IMR-90 (cell line): ENCODE results near the gene KCNK18. TPM values are rescaled to one million over a fixed set of nuclear protein-coding genes. Genes with fewer than 3 reads are reported as not detected.
"Not testable (repeated sequence)": the region's sequence is repeated elsewhere in the genome, so short reads cannot be mapped to it uniquely, and the experiment has no call there.

Source experiments
- ATAC-seq: fragments of 200-7000 bp; cut with Tn5 transposase; 2 replicates; pipeline ENCODE4 v1.9.1; 2020; ENCODE audit warnings: low read depth, mild to moderate bottlenecking, moderate library complexity
- BruUV-seq: library from RNA; stranded (reverse); fragments of 400-500 nt; replicated peaks from 2 replicates; lab custom pipeline; 2021; lab: Mats Ljungman, UMichigan
- CTCF ChIA-PET: fragments of 300-600 bp; formaldehyde crosslinking; extraction: SDS; loops from one replicate; lab custom pipeline; 2021; ENCODE audit warnings: antibody characterized with exemption; lab: Yijun Ruan, JAX
- POLR2A ChIA-PET: fragments of 300-600 bp; sonication (Branson Sonifier 250); formaldehyde crosslinking; loops from one replicate; lab custom pipeline; 2022; ENCODE audit warnings: antibody characterized with exemption; ENCODE audit not compliant: unreplicated experiment; lab: Charles Lee
- DNase-seq: peaks from one replicate; pipeline ENCODE4 v3.0.0; 2013
- H2AFZ ChIP-seq: replicated peaks from 2 replicates; pipeline ENCODE3; 2013; ENCODE audit warnings: low read length, mild to moderate bottlenecking; ENCODE audit not compliant: poor library complexity
- H2AK5ac ChIP-seq: 2 replicates; pipeline ENCODE4 v1.6.1; 2013; ENCODE audit warnings: low read depth, low read length, inconsistent platforms
- H2AK9ac ChIP-seq: replicated peaks from 2 replicates; pipeline ENCODE3; 2013; ENCODE audit warnings: mild to moderate bottlenecking, low read depth, low read length, moderate library complexity; ENCODE audit not compliant: poor library complexity
- H2BK120ac ChIP-seq: 2 replicates; pipeline ENCODE4 v1.6.1; 2013; ENCODE audit warnings: low read depth, low read length, inconsistent platforms
- H2BK15ac ChIP-seq: 3 replicates; pipeline ENCODE4 v1.6.1; 2013; ENCODE audit warnings: low read depth, low read length, inconsistent platforms
- H2BK20ac ChIP-seq: 2 replicates; pipeline ENCODE4 v1.6.1; 2013; ENCODE audit warnings: low read depth, mild to moderate bottlenecking, inconsistent platforms, low read length, moderate library complexity
- H2BK5ac ChIP-seq: 2 replicates; pipeline ENCODE4 v1.6.1; 2013; ENCODE audit warnings: mild to moderate bottlenecking, low read depth, low read length, inconsistent platforms; ENCODE audit not compliant: poor library complexity, severe bottlenecking
- H3K14ac ChIP-seq: replicated peaks from 2 replicates; pipeline ENCODE4 v1.6.1; 2013; ENCODE audit warnings: low read depth, low read length, inconsistent platforms
- H3K18ac ChIP-seq: 2 replicates; pipeline ENCODE4 v1.6.1; 2013; ENCODE audit warnings: low read depth, low read length, control low read depth
- H3K23ac ChIP-seq: 2 replicates; pipeline ENCODE4 v1.6.1; 2013; ENCODE audit warnings: low read depth, low read length, inconsistent platforms
- H3K27ac ChIP-seq: 2 replicates; pipeline ENCODE4 v1.5.1; 2013; ENCODE audit warnings: mild to moderate bottlenecking, control low read depth, low read length; ENCODE audit not compliant: insufficient read depth
- H3K27me3 ChIP-seq: 2 replicates; pipeline ENCODE4 v1.6.1; 2013; ENCODE audit warnings: low read length; ENCODE audit not compliant: control insufficient read depth, insufficient read depth
- H3K36me3 ChIP-seq: 2 replicates; pipeline ENCODE4 v1.6.1; 2013; ENCODE audit warnings: low read length, mixed read lengths; ENCODE audit not compliant: control insufficient read depth, insufficient read depth
- H3K4ac ChIP-seq: 2 replicates; pipeline ENCODE4 v1.6.1; 2013; ENCODE audit warnings: low read depth, low read length, inconsistent platforms
- H3K4me1 ChIP-seq: 2 replicates; pipeline ENCODE4 v1.6.1; 2013; ENCODE audit warnings: low read length, mixed read lengths; ENCODE audit not compliant: control insufficient read depth, insufficient read depth
- H3K4me2 ChIP-seq: 2 replicates; pipeline ENCODE4 v1.6.1; 2013; ENCODE audit warnings: low read depth, mild to moderate bottlenecking, control low read depth, low read length, moderate library complexity
- H3K4me3 ChIP-seq: 2 replicates; pipeline ENCODE4 v1.5.1; 2013; ENCODE audit warnings: low read depth, mild to moderate bottlenecking, control low read depth, low read length, moderate library complexity; ENCODE audit not compliant: insufficient read depth
- H3K56ac ChIP-seq: 2 replicates; pipeline ENCODE4 v1.6.1; 2013; ENCODE audit warnings: low read length, inconsistent platforms; ENCODE audit not compliant: insufficient read depth; ENCODE audit errors: extremely low read depth
- H3K79me1 ChIP-seq, 2 experiments: 2 replicates each; pipeline ENCODE4 v1.6.1; 2013; ENCODE audit warnings: low read length in 2 of 2, inconsistent platforms in 1 of 2, low read depth in 1 of 2
- H3K9ac ChIP-seq: 2 replicates; pipeline ENCODE4 v1.6.1; 2013; ENCODE audit warnings: low read depth, low read length, control low read depth
- H3K9me1 ChIP-seq: 2 replicates; pipeline ENCODE4 v1.6.1; 2013; ENCODE audit warnings: low read length, inconsistent platforms; ENCODE audit not compliant: insufficient read depth
- H3K9me3 ChIP-seq: 2 replicates; pipeline ENCODE4 v1.6.1; 2013; ENCODE audit warnings: low read length; ENCODE audit not compliant: control insufficient read depth, insufficient read depth
- H4K20me1 ChIP-seq: 2 replicates; pipeline ENCODE4 v1.6.1; 2013; ENCODE audit warnings: low read length, inconsistent platforms; ENCODE audit not compliant: insufficient read depth
- H4K5ac ChIP-seq: 2 replicates; pipeline ENCODE4 v1.6.1; 2013; ENCODE audit warnings: mild to moderate bottlenecking, low read depth, low read length, control low read depth
- H4K8ac ChIP-seq, 2 experiments: 2 replicates each; pipeline ENCODE4 v1.6.1; 2013; ENCODE audit warnings: low read depth in 2 of 2, low read length in 2 of 2, control low read depth in 1 of 2, inconsistent platforms in 1 of 2
- H4K91ac ChIP-seq: 2 replicates; pipeline ENCODE4 v1.6.1; 2013; ENCODE audit warnings: low read depth, low read length, inconsistent platforms; ENCODE audit not compliant: insufficient read depth
- WGBS, 2 experiments: methylation state at CpG; one replicate each; pipeline versions ENCODE4 v1.1.5 to v1.1.7; 2013; ENCODE audit warnings: missing lambda C conversion rate in 2 of 2; ENCODE audit not compliant: insufficient read length in 1 of 2; ENCODE audit errors: extremely low coverage in 2 of 2; 5-methylcytosine and 5-hydroxymethylcytosine counted together
- dilution Hi-C: fragments of 300-500 bp; cut with HindIII; formaldehyde crosslinking; loops from one replicate; pipeline ENCODE4 v1.14.3; 2018; ENCODE audit warnings: low sequenced_read_pairs; ENCODE audit not compliant: unreplicated experiment
- in situ Hi-C: fragments of 300-500 bp; cut with MboI; formaldehyde crosslinking; loops from 3 replicates; pipeline ENCODE4 v1.14.3; 2019; ENCODE audit warnings: low sequenced_read_pairs, inconsistent platforms, mixed read lengths
- intact Hi-C: fragments of 100-400 bp; cut with micrococcal nuclease; formaldehyde crosslinking; loops from 2 replicates; pipeline ENCODE4 v1.10.0; 2022
- polyA plus RNA-seq, 3 experiments: library from polyadenylated mRNA; depleted of rRNA; stranded (reverse); fragments of >200 nt; gene quantifications; 2 replicates each; pipeline ENCODE4 v1.2.3, GENCODE V29; 2012; ENCODE audit warnings: low replicate concordance in 1 of 3
- total RNA-seq: library from RNA; depleted of rRNA; stranded (reverse); fragments of >200 nt; gene quantifications from 2 replicates; pipeline ENCODE4 v1.2.3, GENCODE V29; 2012

KCNK18 gene
- total and polyA plus RNA-seq, 2 of the 4 experiments (the other 2 are of a cell fraction): not detected

- H3K4ac ChIP-seq, H3K27me3 ChIP-seq, DNase-seq, BruUV-seq, H3K36me3 ChIP-seq, H2BK15ac ChIP-seq, H2BK120ac ChIP-seq, intact Hi-C loops, H3K4me2 ChIP-seq, H3K18ac ChIP-seq, in situ Hi-C loops, H4K20me1 ChIP-seq, H3K4me1 ChIP-seq, H3K23ac ChIP-seq, H2BK20ac ChIP-seq, H4K91ac ChIP-seq, H3K14ac ChIP-seq, H3K27ac ChIP-seq, H2AK5ac ChIP-seq, dilution Hi-C loops, H4K5ac ChIP-seq, H3K4me3 ChIP-seq, H4K8ac ChIP-seq, H3K79me1 ChIP-seq, H2BK5ac ChIP-seq, POLR2A ChIA-PET, H2AK9ac ChIP-seq, H3K9me3 ChIP-seq, H3K56ac ChIP-seq, H3K9me1 ChIP-seq, H3K9ac ChIP-seq, ATAC-seq: not testable (repeated sequence)
- CTCF ChIA-PET: interaction anchor here (1.3 kb wide), 1 partner anchor 11 kb away, joined by 3 read pairs; no protein-coding TSS in a partner anchor
- peak overlapping the region; percentile 51 for H2AFZ ChIP-seq
- WGBS, 2 experiments: 75% methylated on average over 2 of the region's 4 CpGs; no CpG with 5 or more reads in 1 of the 2 experiments
Measured at GRCh38 chr10:117185817-117186216, 11.5 kb upstream of the KCNK18 start.
